Endothelial cell of umbilical vein (primary cell): ENCODE measurements around the gene IRF1. TPM values are rescaled to one million over a fixed set of nuclear protein-coding genes. Genes with fewer than 3 reads are reported as not detected.

Source experiments
- BruUV-seq: library from RNA; stranded (reverse); fragments of 400-500 nt; replicated peaks from 2 replicates; lab custom pipeline; 2021; lab: Mats Ljungman, UMichigan
- CTCF ChIA-PET: fragments of 300-600, 350-600 bp; sonication (Branson Sonifier 250); formaldehyde crosslinking; loops from one replicate; lab custom pipeline; 2021; ENCODE audit warnings: antibody characterized with exemption, inconsistent platforms; lab: Charles Lee
- POLR2A ChIA-PET: fragments of 300-600, 350-600 bp; sonication (Branson Sonifier 250); formaldehyde crosslinking; loops from one replicate; lab custom pipeline; 2021; ENCODE audit warnings: antibody characterized with exemption, inconsistent platforms; lab: Charles Lee
- DNase-seq: peaks from one replicate; pipeline ENCODE4 v3.0.0-alpha.2; 2011; ENCODE audit warnings: low read depth, low spot score
- FAIRE-seq: peaks from 2 replicates; lab custom pipeline; 2011; peaks lifted over from hg19 to GRCh38; lab: Jason Lieb, UNC
- H2AFZ ChIP-seq: 2 replicates; pipeline ENCODE4 v1.6.0; 2012; ENCODE audit warnings: low read depth, low read length, control low read depth, inconsistent platforms
- H3K27ac ChIP-seq: 2 replicates; pipeline ENCODE4 v1.5.1; 2011; ENCODE audit warnings: low read depth, mild to moderate bottlenecking, control low read depth, low read length, moderate library complexity; ENCODE audit not compliant: insufficient read depth
- H3K27me3 ChIP-seq, 2 experiments: 2 replicates each; pipeline versions ENCODE4 v1.6.0 to v1.6.1; 2011; ENCODE audit warnings: low read length in 2 of 2, mixed read lengths in 1 of 2; ENCODE audit not compliant: control insufficient read depth in 2 of 2, insufficient read depth in 2 of 2
- H3K36me3 ChIP-seq, 2 experiments: 2 replicates in 1 of 2; 3 replicates in 1 of 2; pipeline ENCODE4 v1.5.1; 2011; ENCODE audit warnings: low read length in 2 of 2, mild to moderate bottlenecking in 1 of 2, moderate library complexity in 1 of 2; ENCODE audit not compliant: control insufficient read depth in 2 of 2, insufficient read depth in 2 of 2; ENCODE audit errors: extremely low read depth in 1 of 2
- H3K4me1 ChIP-seq: 3 replicates; pipeline ENCODE4 v1.5.1; 2011; ENCODE audit warnings: mild to moderate bottlenecking, low read length; ENCODE audit not compliant: control insufficient read depth, insufficient read depth; ENCODE audit errors: extremely low read depth
- H3K4me2 ChIP-seq: 2 replicates; pipeline ENCODE4 v1.6.1; 2011; ENCODE audit warnings: low read length, control low read depth, mixed read lengths; ENCODE audit not compliant: insufficient read depth
- H3K4me3 ChIP-seq, 3 experiments: fragments of 200-600 bp in 1 of 3; sonication (generic), shearing (Covaris generic) in 1 of 3; replicated peaks in 1 of 3; 2 replicates each; pipeline ENCODE4 v1.5.1; 2011 to 2016; ENCODE audit warnings: control low read depth in 3 of 3, low read length in 3 of 3, mild to moderate bottlenecking in 2 of 3, inconsistent platforms in 1 of 3, low read depth in 1 of 3, moderate library complexity in 1 of 3; ENCODE audit not compliant: insufficient read depth in 1 of 3
- H3K79me2 ChIP-seq: 2 replicates; pipeline ENCODE4 v1.6.0; 2012; ENCODE audit warnings: low read length, inconsistent platforms; ENCODE audit not compliant: control insufficient read depth, insufficient read depth
- H3K9ac ChIP-seq: replicated peaks from 2 replicates; pipeline ENCODE3; 2011; ENCODE audit warnings: low read length, control low read depth; ENCODE audit not compliant: insufficient read depth; ENCODE audit errors: extremely low read depth
- H3K9me1 ChIP-seq: replicated peaks from 3 replicates; pipeline ENCODE4 v1.6.0; 2011; ENCODE audit warnings: mild to moderate bottlenecking, low read length; ENCODE audit not compliant: control insufficient read depth, insufficient read depth; ENCODE audit errors: extremely low read depth
- H3K9me3 ChIP-seq: replicated peaks from 2 replicates; pipeline ENCODE4 v1.5.1; 2012; ENCODE audit warnings: low read length, inconsistent platforms; ENCODE audit not compliant: control insufficient read depth, insufficient read depth
- H4K20me1 ChIP-seq: replicated peaks from 2 replicates; pipeline ENCODE3; 2011; ENCODE audit warnings: mild to moderate bottlenecking, low read length; ENCODE audit not compliant: control insufficient read depth, insufficient read depth; ENCODE audit errors: extremely low read depth
- EZH2 ChIP-seq: IDR thresholded peaks from 2 replicates; pipeline ENCODE4 v1.6.1; 2012; ENCODE audit warnings: borderline replicate concordance, low read depth, mild to moderate bottlenecking, moderate library complexity, low read length, inconsistent platforms; ENCODE audit not compliant: severe bottlenecking
- FOS ChIP-seq: IDR thresholded peaks from 2 replicates; pipeline ENCODE4 v1.6.1; 2011; ENCODE audit warnings: mild to moderate bottlenecking, low read length, moderate library complexity, borderline replicate concordance; ENCODE audit not compliant: insufficient read depth
- GATA2 ChIP-seq: IDR thresholded peaks from 2 replicates; pipeline ENCODE4 v1.7.0; 2011; ENCODE audit warnings: low read depth, mild to moderate bottlenecking, moderate library complexity, mixed read lengths, low read length; ENCODE audit not compliant: insufficient read length, insufficient read depth
- JUN ChIP-seq: IDR thresholded peaks from 2 replicates; pipeline ENCODE4 v1.6.1; 2011; ENCODE audit warnings: borderline replicate concordance, low read depth; ENCODE audit not compliant: insufficient read length, insufficient read depth
- MAX ChIP-seq: IDR thresholded peaks from 2 replicates; pipeline ENCODE4 v1.6.1; 2011; ENCODE audit not compliant: insufficient read depth, insufficient read length
- MYC ChIP-seq: IDR thresholded peaks from one replicate; pipeline ENCODE4 v1.6.1; 2011; ENCODE audit warnings: mild to moderate bottlenecking, low read depth, low read length
- POLR2A ChIP-seq: IDR thresholded peaks from 2 replicates; pipeline ENCODE4 v1.6.1; 2012; ENCODE audit warnings: low read depth, mild to moderate bottlenecking, control low read depth, low read length
- POLR2AphosphoS5 ChIP-seq: IDR thresholded peaks from 2 replicates; pipeline ENCODE4 v1.6.1; 2012; ENCODE audit warnings: low read depth, mild to moderate bottlenecking, control low read depth, low read length, moderate library complexity; ENCODE audit not compliant: insufficient read depth
- dilution Hi-C: fragments of 300-500 bp; cut with MboI; formaldehyde crosslinking; loops from one replicate; pipeline ENCODE4 v1.15.0; 2019; ENCODE audit warnings: low sequenced_read_pairs; ENCODE audit not compliant: extremely low pct_ligation_motif_present
- intact Hi-C: fragments of 100-400 bp; cut with micrococcal nuclease; formaldehyde crosslinking; loops from one replicate; pipeline ENCODE4 v1.10.0; 2022
- polyA plus RNA-seq, 4 experiments: library from polyadenylated mRNA; depleted of rRNA in 3 of 4; stranded (reverse) in 3 of 4; unstranded in 1 of 4; fragments of >200 nt; gene quantifications; 2 replicates each; pipeline versions ENCODE4 v1.2.1 to v1.2.3, GENCODE V29; 2011 to 2012; ENCODE audit warnings: missing spikeins in 1 of 4
- total RNA-seq: library from RNA; stranded (reverse); gene quantifications from 2 replicates; pipeline ENCODE4 v1.2.3, GENCODE V29; 2021
- TF ChIP-seq, protein P1 (sequence below), 2 donors: IDR thresholded peaks; 1 replicate in 1 of 2; 2 replicates in 1 of 2; pipeline ENCODE4 v1.5.1; 2011; ENCODE audit warnings: low read length in 2 of 2, mild to moderate bottlenecking in 2 of 2, moderate library complexity in 2 of 2, control low read depth in 1 of 2, inconsistent platforms in 1 of 2, low read depth in 1 of 2; ENCODE audit not compliant: insufficient read depth in 1 of 2; ENCODE audit errors: extremely low read depth in 1 of 2

IRF1 gene
- total and polyA plus RNA-seq, 2 donors (not counting 3 experiments of a cell fraction or from before 2014, with no cell fraction given): 12.3 to 28.0 TPM

DNA sequence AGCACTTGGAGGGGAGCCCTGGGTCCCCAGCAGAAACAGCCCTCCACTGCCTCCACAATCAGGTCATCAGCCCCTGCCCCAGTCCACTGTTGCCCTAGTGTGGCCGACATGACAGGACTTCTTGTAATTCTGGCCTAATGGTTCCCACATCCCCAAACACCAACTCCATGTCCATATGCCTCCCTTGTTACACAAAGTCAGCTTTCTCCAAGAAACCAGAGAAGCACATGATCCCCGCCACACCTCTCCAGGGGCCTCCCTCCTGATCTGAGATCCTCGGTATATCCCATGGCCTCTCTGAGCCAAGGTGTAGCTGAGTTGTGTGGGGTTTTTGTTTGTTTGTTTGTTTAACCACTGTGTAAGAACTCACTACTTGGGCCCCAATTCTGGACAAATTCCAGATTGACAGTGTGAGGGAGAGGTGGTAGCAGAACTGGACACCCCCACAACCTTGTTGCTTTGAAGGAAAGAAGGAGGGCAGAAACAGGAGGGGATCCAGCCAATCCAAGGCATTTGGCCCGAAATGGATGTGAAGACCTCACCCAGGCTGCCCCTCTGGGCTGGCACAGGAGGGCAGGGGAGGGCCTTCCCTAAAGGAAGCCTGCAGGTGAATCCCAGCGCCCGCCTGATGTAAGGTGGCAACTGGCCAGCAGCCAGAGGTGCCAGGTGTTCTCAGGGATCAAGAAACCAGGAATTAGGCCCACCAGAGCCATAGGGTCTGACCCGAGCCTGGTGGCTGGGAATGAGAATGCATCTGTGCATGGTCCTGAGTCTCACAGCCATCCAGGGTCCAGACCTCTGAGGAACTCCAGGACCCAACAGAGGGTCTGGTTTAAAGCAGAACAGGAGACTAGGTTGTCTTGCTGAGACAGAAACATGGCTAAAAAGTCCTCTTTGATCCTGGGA is 13.4 kb downstream of the IRF1 start:
- H3K9me1 ChIP-seq: no peaks in the 10 kb centered on the region
- no TSS peak for BruUV-seq
- CTCF ChIA-PET: interaction anchor here (0.6 to 3.7 kb wide), 6 partner anchors 12 to 89 kb away, joined by 3 to 33 read pairs (median 5); partner anchors contain the start of gene IRF1
- H3K79me2 ChIP-seq: no peaks in the 10 kb centered on the region
- H3K4me1 ChIP-seq: no peaks in the 10 kb centered on the region
- no peaks in the 10 kb centered on the region for H3K36me3 ChIP-seq
- intact Hi-C loops: no loop called here
- TF ChIP-seq FOS: no peak
- TF ChIP-seq POLR2A: no peak
- TF ChIP-seq, protein P1, sequence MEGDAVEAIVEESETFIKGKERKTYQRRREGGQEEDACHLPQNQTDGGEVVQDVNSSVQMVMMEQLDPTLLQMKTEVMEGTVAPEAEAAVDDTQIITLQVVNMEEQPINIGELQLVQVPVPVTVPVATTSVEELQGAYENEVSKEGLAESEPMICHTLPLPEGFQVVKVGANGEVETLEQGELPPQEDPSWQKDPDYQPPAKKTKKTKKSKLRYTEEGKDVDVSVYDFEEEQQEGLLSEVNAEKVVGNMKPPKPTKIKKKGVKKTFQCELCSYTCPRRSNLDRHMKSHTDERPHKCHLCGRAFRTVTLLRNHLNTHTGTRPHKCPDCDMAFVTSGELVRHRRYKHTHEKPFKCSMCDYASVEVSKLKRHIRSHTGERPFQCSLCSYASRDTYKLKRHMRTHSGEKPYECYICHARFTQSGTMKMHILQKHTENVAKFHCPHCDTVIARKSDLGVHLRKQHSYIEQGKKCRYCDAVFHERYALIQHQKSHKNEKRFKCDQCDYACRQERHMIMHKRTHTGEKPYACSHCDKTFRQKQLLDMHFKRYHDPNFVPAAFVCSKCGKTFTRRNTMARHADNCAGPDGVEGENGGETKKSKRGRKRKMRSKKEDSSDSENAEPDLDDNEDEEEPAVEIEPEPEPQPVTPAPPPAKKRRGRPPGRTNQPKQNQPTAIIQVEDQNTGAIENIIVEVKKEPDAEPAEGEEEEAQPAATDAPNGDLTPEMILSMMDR (IDR thresholded peaks at IDR 0.05; ENCODE audit: extremely low read depth in 1 of 2, insufficient read depth in 1 of 2, low read depth in 1 of 2, low read length in 2 of 2): no peak
- no peak for TF ChIP-seq JUN
- no peak for TF ChIP-seq EZH2
- TF ChIP-seq MAX: no peak
- no peak for TF ChIP-seq GATA2
- TF ChIP-seq POLR2AphosphoS5: no peak
- TF ChIP-seq MYC: no peak
- no peaks in the 10 kb centered on the region for H4K20me1 ChIP-seq
- no peak overlapping the region for H3K4me3 ChIP-seq
- no peaks in the 10 kb centered on the region for H3K27me3 ChIP-seq
- no peak overlapping the region for H3K9ac ChIP-seq
- no peak for DNase-seq
- H3K4me2 ChIP-seq: no peak overlapping the region
- FAIRE-seq: no peak
- no peak overlapping the region for H2AFZ ChIP-seq
- no peak overlapping the region for H3K27ac ChIP-seq
- H3K9me3 ChIP-seq: no peaks in the 10 kb centered on the region
- dilution Hi-C loops: no loop called here
- POLR2A ChIA-PET: interaction anchor here (4.2 kb wide), 1 partner anchor 13 kb away, joined by 20 read pairs; the partner anchor contains the start of gene IRF1
